ENCODE data around the gene DRC7.

DNA sequence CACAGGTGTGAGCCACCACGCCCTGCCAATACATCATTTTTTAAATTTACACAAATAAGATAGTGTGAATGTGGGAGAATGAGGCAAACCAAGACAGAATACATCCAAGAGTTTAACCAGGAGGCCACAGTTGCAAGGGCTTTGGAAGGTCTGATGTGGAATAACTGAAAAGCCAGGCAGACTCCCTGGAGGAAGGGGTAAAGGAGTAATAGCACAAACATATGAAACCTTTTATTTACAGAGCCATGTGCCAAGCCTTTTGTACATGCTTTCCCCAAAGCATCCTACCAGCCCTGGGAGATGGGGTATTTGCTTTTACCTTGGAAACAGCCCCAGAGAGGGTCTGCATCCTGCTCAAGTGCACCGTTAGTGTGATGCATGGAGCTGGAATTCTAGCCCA is 21.8 kb upstream of the DRC7 start:
- TF ChIP-seq, protein P1, sequence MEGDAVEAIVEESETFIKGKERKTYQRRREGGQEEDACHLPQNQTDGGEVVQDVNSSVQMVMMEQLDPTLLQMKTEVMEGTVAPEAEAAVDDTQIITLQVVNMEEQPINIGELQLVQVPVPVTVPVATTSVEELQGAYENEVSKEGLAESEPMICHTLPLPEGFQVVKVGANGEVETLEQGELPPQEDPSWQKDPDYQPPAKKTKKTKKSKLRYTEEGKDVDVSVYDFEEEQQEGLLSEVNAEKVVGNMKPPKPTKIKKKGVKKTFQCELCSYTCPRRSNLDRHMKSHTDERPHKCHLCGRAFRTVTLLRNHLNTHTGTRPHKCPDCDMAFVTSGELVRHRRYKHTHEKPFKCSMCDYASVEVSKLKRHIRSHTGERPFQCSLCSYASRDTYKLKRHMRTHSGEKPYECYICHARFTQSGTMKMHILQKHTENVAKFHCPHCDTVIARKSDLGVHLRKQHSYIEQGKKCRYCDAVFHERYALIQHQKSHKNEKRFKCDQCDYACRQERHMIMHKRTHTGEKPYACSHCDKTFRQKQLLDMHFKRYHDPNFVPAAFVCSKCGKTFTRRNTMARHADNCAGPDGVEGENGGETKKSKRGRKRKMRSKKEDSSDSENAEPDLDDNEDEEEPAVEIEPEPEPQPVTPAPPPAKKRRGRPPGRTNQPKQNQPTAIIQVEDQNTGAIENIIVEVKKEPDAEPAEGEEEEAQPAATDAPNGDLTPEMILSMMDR (IDR thresholded peaks at IDR 0.05; ENCODE audit: low read depth, low read length, poor library complexity, severe bottlenecking) = no peak
- TF ChIP-seq EZH2phosphoT487 (IDR thresholded peaks at IDR 0.05; ENCODE audit: borderline replicate concordance, low read length) = no peak

All from DOHH2 (cell line).